Neural progenitor cell (in vitro differentiated cells): Measurements from ENCODE around the gene VSIG2. TPM values are rescaled to one million over a fixed set of nuclear protein-coding genes. Genes with fewer than 3 reads are reported as not detected.

Experiments used
- DNase-seq: peaks from one replicate; pipeline ENCODE4 v3.0.0-alpha.2; 2016; ENCODE audit warnings: low spot score
- H2AFZ ChIP-seq: fragments of 200-600 bp; sonication (generic); replicated peaks from 2 replicates; pipeline ENCODE4 v1.6.1; 2016; ENCODE audit warnings: antibody characterized with exemption
- H3F3A ChIP-seq: fragments of 200-600 bp; sonication (generic); 2 replicates; pipeline ENCODE4 v1.6.1; 2016; ENCODE audit warnings: antibody characterized with exemption, low read depth
- H3K27ac ChIP-seq: fragments of 200-600 bp; sonication (generic); 2 replicates; pipeline ENCODE4 v1.5.1; 2016; ENCODE audit warnings: mild to moderate bottlenecking
- H3K27me3 ChIP-seq: fragments of 200-600 bp; sonication (generic); 2 replicates; pipeline ENCODE4 v1.6.1; 2016; ENCODE audit warnings: mild to moderate bottlenecking, moderate library complexity
- H3K36me3 ChIP-seq: fragments of 200-600 bp; sonication (generic); 2 replicates; pipeline ENCODE4 v1.5.1; 2016
- H3K4me1 ChIP-seq: fragments of 200-600 bp; sonication (generic); 2 replicates; pipeline ENCODE4 v1.6.1; 2016; ENCODE audit warnings: mixed run types
- H3K4me2 ChIP-seq: fragments of 200-600 bp; sonication (generic); 2 replicates; pipeline ENCODE4 v1.6.1; 2016
- H3K4me3 ChIP-seq: fragments of 200-600 bp; sonication (generic); 2 replicates; pipeline ENCODE4 v1.5.1; 2016
- H3K79me2 ChIP-seq: fragments of 200-600 bp; sonication (generic); 2 replicates; pipeline ENCODE4 v1.6.1; 2016; ENCODE audit warnings: low read depth
- H3K9ac ChIP-seq: fragments of 200-600 bp; sonication (generic); 2 replicates; pipeline ENCODE4 v1.6.1; 2016
- H3K9me3 ChIP-seq: fragments of 200-600 bp; sonication (generic); 2 replicates; pipeline ENCODE4 v1.5.1; 2016; ENCODE audit warnings: low read depth
- H4K20me1 ChIP-seq: fragments of 200-600 bp; sonication (generic); 2 replicates; pipeline ENCODE4 v1.6.1; 2016; ENCODE audit warnings: low read depth
- H3K27ac Mint-ChIP-seq: 3 replicates; pipeline ENCODE4 v1.8.0; 2021; ENCODE audit warnings: mixed read lengths
- H3K27me3 Mint-ChIP-seq: 2 replicates; pipeline ENCODE4 v1.8.0; 2022; ENCODE audit warnings: low read depth, mild to moderate bottlenecking, inconsistent platforms, moderate library complexity, mixed read lengths; ENCODE audit not compliant: insufficient read depth
- H3K36me3 Mint-ChIP-seq: 3 replicates; pipeline ENCODE4 v1.8.0; 2021; ENCODE audit warnings: mixed read lengths
- H3K4me1 Mint-ChIP-seq: 3 replicates; pipeline ENCODE4 v1.8.0; 2021; ENCODE audit warnings: mixed read lengths
- H3K4me3 Mint-ChIP-seq: 3 replicates; pipeline ENCODE4 v1.8.0; 2021; ENCODE audit warnings: mild to moderate bottlenecking, moderate library complexity, mixed read lengths
- H3K9me3 Mint-ChIP-seq: 3 replicates; pipeline ENCODE4 v1.8.0; 2020; ENCODE audit warnings: mixed read lengths
- CTCF ChIP-seq: fragments of 200-600 bp; sonication (generic); IDR thresholded peaks from 2 replicates; pipeline ENCODE4 v1.5.1; 2017; ENCODE audit warnings: antibody characterized with exemption, mild to moderate bottlenecking
- EZH2 ChIP-seq: fragments of 200-600 bp; sonication (generic); IDR thresholded peaks from 2 replicates; pipeline ENCODE4 v1.6.1; 2017; ENCODE audit warnings: antibody characterized with exemption, mild to moderate bottlenecking, moderate library complexity
- EZH2phosphoT487 ChIP-seq: fragments of 200-600 bp; sonication (generic); IDR thresholded peaks from 2 replicates; pipeline ENCODE4 v1.6.1; 2017; ENCODE audit warnings: antibody characterized with exemption
- total RNA-seq: library from RNA; depleted of rRNA; stranded (reverse); fragments of >200 nt; gene quantifications from 2 replicates; pipeline ENCODE4 v1.2.3, GENCODE V29; 2015; ENCODE audit warnings: low replicate concordance

VSIG2 gene
- total RNA-seq, 1 donor from 2014 or later, result not detected

- DNase-seq, result no peak
- H3K27ac ChIP-seq, result no peak overlapping the region
- H3K4me1 Mint-ChIP-seq, result peaks cover 40% of the 10 kb centered on the region
- H3K9me3 ChIP-seq, result no peaks in the 10 kb centered on the region
- H3K9ac ChIP-seq, result no peak overlapping the region
- H2AFZ ChIP-seq, result no peak overlapping the region
- H3K27ac Mint-ChIP-seq, result no peak overlapping the region
- H3K27me3 ChIP-seq, result peaks cover 97% of the 10 kb centered on the region
- H3K4me1 ChIP-seq, result peaks cover 29% of the 10 kb centered on the region
- no peaks in the 10 kb centered on the region for H3K36me3 ChIP-seq
- peaks cover 19% of the 10 kb centered on the region for H3F3A ChIP-seq
- peaks cover 36% of the 10 kb centered on the region for H4K20me1 ChIP-seq
- no peak overlapping the region for H3K4me3 Mint-ChIP-seq
- peaks cover 23% of the 10 kb centered on the region for H3K9me3 Mint-ChIP-seq
- H3K27me3 Mint-ChIP-seq, result peaks cover 55% of the 10 kb centered on the region
- H3K4me3 ChIP-seq, result no peak overlapping the region
- H3K79me2 ChIP-seq, result no peaks in the 10 kb centered on the region
- peaks cover 27% of the 10 kb centered on the region for H3K36me3 Mint-ChIP-seq
- TF ChIP-seq EZH2phosphoT487 (no peak), CTCF (no peak), EZH2 (no peak)
- no peak overlapping the region for H3K4me2 ChIP-seq
These were observed 9.0 kb downstream of the VSIG2 start for GRCh38 chr11:124743050-124743449.

GRCh38 chr11:124742555-124742954 lies 9.5 kb downstream of the VSIG2 start:
- no peak overlapping the region for H3K27ac Mint-ChIP-seq

GRCh38 chr11:124740277-124740882 lies 11.7 kb downstream of the VSIG2 start:
- Histone ChIP-seq H3K79me2 (no peaks in the 10 kb centered on the region), H3K36me3 (no peaks in the 10 kb centered on the region), H3K4me2 (peak overlapping the region; percentile 91), H3K4me3 (peak overlapping the region; percentile 69), H3K9me3 (no peaks in the 10 kb centered on the region), H2AFZ (peak overlapping the region; percentile 78), H3K4me1 (peaks cover 27% of the 10 kb centered on the region), H3F3A (peaks cover 19% of the 10 kb centered on the region), H3K27me3 (peaks cover 96% of the 10 kb centered on the region), H4K20me1 (peaks cover 36% of the 10 kb centered on the region), H3K9ac (no peak overlapping the region), H3K27ac (no peak overlapping the region)
- Mint-ChIP-seq H3K27ac (no peak overlapping the region), H3K4me3 (peak overlapping the region; percentile 89), H3K4me1 (peaks cover 42% of the 10 kb centered on the region), H3K27me3 (peaks cover 30% of the 10 kb centered on the region), H3K36me3 (peaks cover 15% of the 10 kb centered on the region), H3K9me3 (peaks cover 11% of the 10 kb centered on the region)
- peak; percentile 53 for DNase-seq
- TF ChIP-seq EZH2phosphoT487 (no peak), EZH2 (no peak), CTCF (peak; percentile 44)

More at GRCh38 chr11:124742555-124742954, 9.5 kb downstream of the VSIG2 start:
- peaks cover 34% of the 10 kb centered on the region for H3K4me1 ChIP-seq
- H3K27me3 Mint-ChIP-seq, result peaks cover 50% of the 10 kb centered on the region
- peaks cover 36% of the 10 kb centered on the region for H4K20me1 ChIP-seq
- H3K4me1 Mint-ChIP-seq, result peaks cover 45% of the 10 kb centered on the region
- no peak overlapping the region for H3K4me2 ChIP-seq
- no peaks in the 10 kb centered on the region for H3K79me2 ChIP-seq
- peaks cover 20% of the 10 kb centered on the region for H3K9me3 Mint-ChIP-seq
- H3K27ac ChIP-seq, result no peak overlapping the region
- TF ChIP-seq EZH2 (no peak), EZH2phosphoT487 (no peak), CTCF (no peak)
- H3K36me3 ChIP-seq, result no peaks in the 10 kb centered on the region
- no peak for DNase-seq
- peaks cover 97% of the 10 kb centered on the region for H3K27me3 ChIP-seq
- H3K9ac ChIP-seq, result no peak overlapping the region
- no peak overlapping the region for H3K4me3 ChIP-seq
- peaks cover 23% of the 10 kb centered on the region for H3K36me3 Mint-ChIP-seq
- H2AFZ ChIP-seq, result no peak overlapping the region
- no peak overlapping the region for H3K4me3 Mint-ChIP-seq
- H3K9me3 ChIP-seq, result no peaks in the 10 kb centered on the region
- H3F3A ChIP-seq, result peaks cover 24% of the 10 kb centered on the region
